NCI-H345 treated with DMSO at 0.1 percent for 48 hours (cell line): ENCODE results near the gene TNFAIP2.
"Not testable (repeated sequence)": the region's sequence is repeated elsewhere in the genome, so short reads cannot be mapped to it uniquely, and the experiment has no call there.

Source experiments
- DNase-seq: peaks from one replicate; lab custom pipeline; 2025; ENCODE audit not compliant: unreplicated experiment; lab: John Stamatoyannopoulos, UW

The TNFAIP2 gene

GRCh38 chr14:103151270-103151945 is 28.1 kb downstream of the TNFAIP2 start:
- DNase-seq = no peak

- DNase-seq = no peak
These were observed 31.7 kb downstream of the TNFAIP2 start for GRCh38 chr14:103155010-103155409.

- DNase-seq = not testable (repeated sequence)
These were observed 32.2 kb downstream of the TNFAIP2 start for GRCh38 chr14:103155416-103155815.

- no peak for DNase-seq
These were observed 32.6 kb downstream of the TNFAIP2 start for GRCh38 chr14:103155826-103156394.

- DNase-seq = no peak
These were observed 33.6 kb downstream of the TNFAIP2 start for GRCh38 chr14:103156651-103157378.

DNA sequence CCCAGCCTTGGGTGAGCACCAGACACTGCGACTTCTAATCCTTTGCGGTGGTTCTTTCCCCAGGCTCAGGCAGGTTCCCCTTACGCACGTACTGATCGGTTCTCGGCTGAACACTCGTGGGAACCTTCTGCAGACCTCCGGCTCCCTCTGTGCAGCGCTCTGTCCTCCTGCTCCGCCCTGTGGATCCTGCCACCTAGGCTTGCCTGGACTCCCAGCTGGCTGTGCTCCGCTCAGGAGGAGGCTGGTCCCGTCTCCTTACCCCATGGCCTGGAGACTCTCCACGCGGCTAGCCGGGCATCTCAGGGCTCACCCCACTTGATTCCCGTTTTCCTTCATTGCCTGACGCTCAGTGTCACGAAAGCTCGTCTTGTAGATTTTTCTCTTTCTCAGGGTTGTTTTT is 34.7 kb downstream of the TNFAIP2 start:
- DNase-seq = no peak

DNA sequence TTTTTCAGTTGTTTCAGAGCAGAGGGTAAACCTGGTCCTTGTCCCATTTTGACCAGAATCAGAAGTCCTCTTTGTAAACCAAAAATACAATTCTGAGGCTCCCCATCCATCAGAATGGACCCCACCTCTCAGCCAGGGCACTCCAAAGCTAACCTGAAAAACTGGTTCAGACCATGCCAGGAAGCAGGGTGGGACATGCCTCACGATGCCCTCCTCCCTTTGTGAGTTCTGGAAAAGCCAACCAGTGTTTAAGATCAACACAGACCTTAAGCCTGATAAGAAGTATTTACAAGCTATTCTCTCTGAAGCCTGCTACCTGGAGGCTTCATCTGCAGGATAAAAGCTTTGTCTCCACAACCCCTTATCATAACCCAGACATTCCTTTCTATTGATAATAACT is 35.4 kb downstream of the TNFAIP2 start:
- no peak for DNase-seq

DNA sequence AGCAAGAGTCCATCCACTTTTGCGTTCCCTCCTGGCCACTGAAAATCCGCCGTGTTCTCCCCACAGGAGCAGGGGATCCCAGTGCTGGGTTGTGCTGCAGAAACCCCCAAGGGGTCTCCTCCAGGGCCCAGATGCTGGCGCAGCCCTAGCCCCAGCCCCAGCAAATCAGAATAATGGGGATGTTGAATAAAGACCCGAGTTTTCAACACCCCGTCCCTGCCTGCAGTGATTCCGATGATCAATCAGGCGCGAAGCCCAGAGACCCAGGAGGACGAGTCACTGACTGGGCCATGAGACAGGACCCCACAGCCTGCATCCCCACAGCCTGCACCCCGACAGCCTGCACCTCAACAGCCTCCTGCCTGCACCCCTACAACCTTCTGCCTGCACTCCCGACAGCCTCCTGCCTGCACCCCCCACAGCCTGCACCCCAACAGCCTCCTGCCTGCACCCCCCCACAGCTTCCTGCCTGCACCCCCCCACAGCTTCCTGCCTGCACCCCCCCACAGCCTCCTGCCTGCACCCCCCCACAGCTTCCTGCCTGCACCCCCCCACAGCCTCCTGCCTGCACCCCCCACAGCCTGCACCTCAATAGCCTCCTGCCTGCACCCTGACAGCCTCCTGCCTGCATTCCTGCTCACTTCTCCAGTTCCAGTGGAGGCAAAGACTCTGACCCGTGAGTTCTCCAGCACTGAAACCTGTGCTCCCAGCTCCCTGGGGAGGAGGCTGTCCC is 37.2 kb downstream of the TNFAIP2 start:
- no peak for DNase-seq

DNA sequence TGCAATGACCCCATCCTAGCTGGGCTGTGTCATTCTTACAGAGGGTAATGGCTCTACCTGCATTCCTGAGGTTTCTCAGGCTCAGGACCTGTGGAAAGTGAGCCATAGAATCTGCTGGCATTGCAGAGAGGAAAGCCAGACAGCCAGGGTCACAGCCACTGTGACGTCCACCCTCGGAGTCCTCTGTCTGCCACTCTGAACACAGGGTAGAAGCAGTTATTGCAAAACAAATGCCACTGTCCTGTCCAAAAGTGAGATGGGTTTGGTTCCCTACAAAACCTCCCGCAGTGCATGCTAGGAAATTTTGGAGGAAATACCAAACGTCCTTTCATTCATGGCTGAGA is 37.8 kb downstream of the TNFAIP2 start:
- no peak for DNase-seq

DNA sequence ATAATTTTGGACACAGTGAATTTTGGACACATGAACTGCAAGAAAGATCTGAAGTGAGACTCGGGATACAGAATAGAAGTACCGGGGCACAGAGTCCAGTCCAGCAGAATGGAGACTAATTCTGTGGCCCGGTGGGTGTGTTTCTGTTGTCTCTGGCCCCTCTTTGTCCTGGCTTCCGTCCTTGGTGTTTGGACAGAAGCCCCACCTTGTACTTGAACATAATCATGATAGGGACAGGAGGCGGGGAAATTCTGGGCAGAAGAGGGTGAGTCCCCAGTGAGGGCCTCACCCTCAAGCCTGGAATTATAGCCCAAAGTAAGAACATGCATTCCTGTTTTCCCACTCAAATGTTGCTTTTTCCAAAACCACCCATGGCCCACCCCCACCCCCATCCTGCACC is 39.9 kb downstream of the TNFAIP2 start:
- DNase-seq = no peak

DNA sequence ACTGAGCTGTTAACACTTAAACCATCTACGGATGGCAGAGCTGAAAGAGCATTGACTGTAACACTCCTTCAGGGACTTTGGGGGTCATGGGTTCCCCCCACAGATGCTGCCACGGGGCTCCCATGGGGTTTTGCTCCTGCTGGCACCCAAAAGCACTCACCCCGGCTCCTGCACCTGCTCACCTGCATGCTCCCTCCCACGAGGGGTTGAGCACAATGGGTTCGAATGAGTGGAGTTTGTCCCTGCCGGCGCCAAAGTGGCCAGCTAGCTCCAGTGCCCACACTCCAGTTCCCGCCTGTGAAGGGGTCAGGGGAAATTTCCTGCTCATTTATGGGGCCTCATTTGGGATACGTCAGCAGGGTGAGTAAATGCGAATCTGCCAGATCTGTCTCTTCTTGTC is 40.7 kb downstream of the TNFAIP2 start:
- DNase-seq = no peak

DNA sequence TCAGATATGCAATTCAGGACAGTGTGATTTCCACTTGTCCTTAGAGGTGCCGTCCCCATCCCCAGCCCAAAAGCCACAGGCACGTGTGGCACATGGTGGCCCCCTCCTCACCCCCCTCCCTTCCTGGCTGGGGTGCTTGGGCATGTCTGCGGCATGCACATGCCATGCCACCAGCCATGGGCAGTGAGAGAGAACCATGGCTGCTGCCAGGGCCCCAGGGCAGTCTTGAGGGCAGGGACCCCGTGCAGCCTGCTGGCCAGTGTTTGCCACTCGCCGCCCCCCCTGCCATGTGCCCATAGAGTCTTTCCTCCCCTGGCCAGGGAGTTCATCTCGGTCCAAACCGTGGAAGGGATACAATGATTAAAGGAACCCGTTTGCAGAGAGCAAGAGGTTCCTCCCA is 41.5 kb downstream of the TNFAIP2 start:
- no peak for DNase-seq

DNA sequence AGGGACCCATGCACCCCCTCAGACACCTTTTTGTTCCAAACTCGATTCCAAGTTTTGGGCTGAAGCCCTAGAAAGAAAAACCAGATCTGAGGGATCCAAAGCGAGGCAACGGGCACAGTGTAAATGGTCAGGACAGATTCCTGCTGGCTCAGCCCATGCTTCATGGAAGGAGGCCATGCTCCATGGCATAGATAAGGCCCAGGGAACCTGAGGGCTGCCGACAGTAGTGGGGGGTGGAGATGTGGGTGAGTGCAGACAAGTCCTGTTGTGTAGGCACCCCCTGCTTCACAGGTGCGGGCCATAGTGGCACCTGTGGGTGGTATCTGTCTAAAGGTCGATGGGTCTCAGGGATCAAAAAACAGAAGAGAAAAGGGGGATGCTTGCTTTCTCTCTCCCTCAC is 42.1 kb downstream of the TNFAIP2 start:
- DNase-seq = no peak

- no peak for DNase-seq
These were observed 46.7 kb downstream of the TNFAIP2 start for GRCh38 chr14:103169954-103170353.

GRCh38 chr14:103171206-103171605 is 47.9 kb downstream of the TNFAIP2 start:
- not testable (repeated sequence) for DNase-seq

- DNase-seq = no peak
These were observed 49.7 kb downstream of the TNFAIP2 start for GRCh38 chr14:103172921-103173320.

GRCh38 chr14:103173887-103174286 is 50.6 kb downstream of the TNFAIP2 start:
- DNase-seq = not testable (repeated sequence)

- DNase-seq = not testable (repeated sequence)
These were observed 52.9 kb downstream of the TNFAIP2 start for GRCh38 chr14:103176176-103176575.

GRCh38 chr14:103177376-103177775 is 54.1 kb downstream of the TNFAIP2 start:
- no peak for DNase-seq

DNA sequence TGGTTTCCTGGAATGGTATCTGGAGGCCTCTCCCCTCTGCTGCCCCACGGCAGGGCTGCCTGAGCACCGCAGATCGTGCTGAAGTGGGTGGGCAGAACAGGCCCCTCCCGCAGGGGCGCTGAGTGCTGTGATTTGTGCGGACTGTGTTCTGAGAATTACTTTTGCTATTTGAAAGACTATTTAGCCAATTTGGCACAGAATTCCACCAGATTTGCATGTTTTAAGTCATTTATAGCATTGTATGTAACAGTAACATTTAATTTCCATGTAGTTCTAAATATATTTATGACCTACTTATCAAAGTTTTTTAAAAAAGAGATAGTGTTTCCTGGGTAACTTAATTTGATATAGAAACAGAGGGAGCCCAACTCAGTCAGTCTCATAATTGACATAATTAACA is 55.3 kb downstream of the TNFAIP2 start:
- no peak for DNase-seq

DNA sequence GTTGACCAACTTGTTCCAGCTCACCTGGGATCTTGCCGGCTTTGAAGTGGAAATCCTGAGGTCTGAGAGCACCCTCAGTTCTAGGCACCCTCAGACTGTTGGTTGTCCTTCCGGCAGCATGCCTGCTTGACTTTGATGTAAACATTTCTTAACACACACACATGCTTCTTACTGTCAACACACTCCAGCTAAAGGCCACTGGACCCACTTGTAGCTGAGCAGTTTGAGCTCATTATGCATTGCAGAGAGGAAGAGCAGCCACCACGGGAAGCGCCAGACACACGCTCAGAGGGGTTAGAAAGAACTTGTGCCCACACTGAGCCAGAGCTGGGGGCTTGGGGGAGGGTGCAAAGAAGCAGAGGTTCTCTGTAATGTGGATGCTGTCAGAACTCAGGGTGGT is 55.8 kb downstream of the TNFAIP2 start:
- DNase-seq = no peak

GRCh38 chr14:103180331-103180730 is 57.1 kb downstream of the TNFAIP2 start:
- DNase-seq = no peak
